ENCODE measurements around the gene GABRB1. TPM values are rescaled to one million over a fixed set of nuclear protein-coding genes. Genes with fewer than 3 reads are reported as not detected.

The GABRB1 gene
- total RNA-seq, 1 donor from 2014 or later: 4.0 TPM

DNA sequence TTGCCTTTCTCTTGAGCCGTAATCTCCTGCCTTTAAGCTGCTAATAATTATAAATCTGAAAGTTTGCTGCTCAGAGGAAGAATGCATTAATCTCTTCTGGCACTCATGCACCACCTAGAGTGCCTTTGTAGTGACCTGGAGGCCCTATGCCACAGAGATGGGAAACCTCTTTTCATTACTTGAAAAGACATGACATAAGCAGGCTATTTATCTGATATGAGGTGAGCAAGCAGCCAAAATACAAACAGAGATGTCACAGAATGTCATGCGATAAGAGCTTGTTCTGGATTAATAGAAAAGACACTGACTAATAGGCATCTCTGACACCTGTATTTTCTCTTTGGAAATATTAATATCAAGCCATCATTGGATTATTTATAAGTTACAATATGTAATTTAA is 42.3 kb downstream of the GABRB1 start:
- Histone ChIP-seq H3K36me3 (no peaks in the 10 kb centered on the region), H3K9me3 (replicated peaks) (no peaks in the 10 kb centered on the region), H3K27me3 (ENCODE audit: low read depth) (no peaks in the 10 kb centered on the region), H3K27ac (replicated peaks) (no peak overlapping the region), H3K4me1 (no peaks in the 10 kb centered on the region), H3K4me3 (no peak overlapping the region)
- DNase-seq: no peak
- intact Hi-C loops (cut with micrococcal nuclease): no loop called here
- TF ChIP-seq, protein P1, sequence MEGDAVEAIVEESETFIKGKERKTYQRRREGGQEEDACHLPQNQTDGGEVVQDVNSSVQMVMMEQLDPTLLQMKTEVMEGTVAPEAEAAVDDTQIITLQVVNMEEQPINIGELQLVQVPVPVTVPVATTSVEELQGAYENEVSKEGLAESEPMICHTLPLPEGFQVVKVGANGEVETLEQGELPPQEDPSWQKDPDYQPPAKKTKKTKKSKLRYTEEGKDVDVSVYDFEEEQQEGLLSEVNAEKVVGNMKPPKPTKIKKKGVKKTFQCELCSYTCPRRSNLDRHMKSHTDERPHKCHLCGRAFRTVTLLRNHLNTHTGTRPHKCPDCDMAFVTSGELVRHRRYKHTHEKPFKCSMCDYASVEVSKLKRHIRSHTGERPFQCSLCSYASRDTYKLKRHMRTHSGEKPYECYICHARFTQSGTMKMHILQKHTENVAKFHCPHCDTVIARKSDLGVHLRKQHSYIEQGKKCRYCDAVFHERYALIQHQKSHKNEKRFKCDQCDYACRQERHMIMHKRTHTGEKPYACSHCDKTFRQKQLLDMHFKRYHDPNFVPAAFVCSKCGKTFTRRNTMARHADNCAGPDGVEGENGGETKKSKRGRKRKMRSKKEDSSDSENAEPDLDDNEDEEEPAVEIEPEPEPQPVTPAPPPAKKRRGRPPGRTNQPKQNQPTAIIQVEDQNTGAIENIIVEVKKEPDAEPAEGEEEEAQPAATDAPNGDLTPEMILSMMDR (IDR thresholded peaks at IDR 0.05; ENCODE audit: borderline replicate concordance): no peak

DNA sequence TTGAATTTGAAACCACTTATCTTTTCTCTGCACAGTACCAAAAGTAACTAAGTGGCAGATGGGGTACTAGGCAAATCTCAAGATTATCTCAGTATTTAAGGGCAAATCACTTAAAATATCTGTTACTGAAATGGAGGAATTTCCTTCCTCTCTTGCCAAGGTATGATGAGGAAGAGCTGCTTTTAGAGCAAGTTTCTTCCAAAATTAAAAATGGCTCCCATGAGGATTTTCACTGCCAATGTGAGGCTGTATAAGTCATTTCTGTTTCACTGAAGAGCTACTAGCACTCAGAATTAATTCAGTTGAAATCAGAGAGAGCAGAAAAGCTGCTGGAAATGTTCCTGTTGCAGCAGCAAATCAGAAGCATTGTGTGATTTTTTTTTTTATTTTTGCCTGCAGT is 43.4 kb downstream of the GABRB1 start:
- no peak overlapping the region for H3K4me3 ChIP-seq
- no peak overlapping the region for H3K27ac ChIP-seq (replicated peaks)
- H3K9me3 ChIP-seq (replicated peaks): no peaks in the 10 kb centered on the region
- intact Hi-C loops (cut with micrococcal nuclease): no loop called here
- H3K27me3 ChIP-seq (ENCODE audit: low read depth): no peaks in the 10 kb centered on the region
- H3K36me3 ChIP-seq: no peaks in the 10 kb centered on the region
- no peaks in the 10 kb centered on the region for H3K4me1 ChIP-seq
- TF ChIP-seq, protein P1 (IDR thresholded peaks at IDR 0.05; ENCODE audit: borderline replicate concordance): no peak
- no peak for DNase-seq

DNA sequence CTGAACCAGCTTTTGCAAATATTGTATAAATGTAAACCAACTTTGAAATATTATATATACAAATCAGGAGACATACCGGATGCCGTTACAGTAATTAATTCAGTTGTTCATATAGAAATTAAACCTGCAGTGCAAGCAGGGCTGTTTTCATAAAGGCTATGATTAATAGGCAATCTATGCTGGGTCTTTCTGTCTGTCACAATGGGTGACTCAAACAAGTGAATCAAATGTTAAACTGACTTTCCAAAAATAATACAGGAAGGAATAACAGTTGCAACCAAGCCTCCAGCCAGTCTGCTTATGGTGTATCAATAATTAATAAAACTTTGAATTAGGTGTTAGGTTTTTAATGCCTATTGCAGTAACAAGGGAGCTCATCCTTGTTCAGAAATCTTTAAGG is 43.9 kb downstream of the GABRB1 start:
- no peaks in the 10 kb centered on the region for H3K27me3 ChIP-seq (ENCODE audit: low read depth)
- no peaks in the 10 kb centered on the region for H3K4me1 ChIP-seq
- H3K36me3 ChIP-seq: no peaks in the 10 kb centered on the region
- DNase-seq: no peak
- no peak overlapping the region for H3K4me3 ChIP-seq
- TF ChIP-seq, protein P1 (IDR thresholded peaks at IDR 0.05; ENCODE audit: borderline replicate concordance): no peak
- no peaks in the 10 kb centered on the region for H3K9me3 ChIP-seq (replicated peaks)
- H3K27ac ChIP-seq (replicated peaks): no peak overlapping the region
- intact Hi-C loops (cut with micrococcal nuclease): no loop called here

DNA sequence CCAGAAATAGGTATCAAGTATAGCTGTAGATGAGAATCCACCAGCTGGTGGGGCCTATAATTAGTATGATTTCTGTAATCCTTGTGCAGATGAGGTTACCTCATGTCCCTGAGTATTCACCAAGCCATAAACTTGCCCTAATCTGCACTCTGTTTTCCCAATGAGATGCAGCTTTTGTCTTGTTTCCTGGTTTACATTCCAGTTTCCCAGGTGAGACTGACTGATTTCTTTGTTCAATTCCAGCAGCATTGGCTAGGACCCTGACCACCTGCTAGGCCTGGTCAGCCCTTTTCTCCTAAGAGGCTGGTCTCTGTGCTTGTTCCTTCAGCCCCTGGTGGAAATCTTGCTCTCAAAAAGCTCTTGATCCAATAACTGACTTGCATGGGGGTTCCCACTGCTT is 44.6 kb downstream of the GABRB1 start:
- H3K9me3 ChIP-seq (replicated peaks): no peaks in the 10 kb centered on the region
- H3K27me3 ChIP-seq (ENCODE audit: low read depth): no peaks in the 10 kb centered on the region
- TF ChIP-seq, protein P1 (IDR thresholded peaks at IDR 0.05; ENCODE audit: borderline replicate concordance): no peak
- intact Hi-C loops (cut with micrococcal nuclease): no loop called here
- DNase-seq: no peak
- no peak overlapping the region for H3K4me3 ChIP-seq
- H3K36me3 ChIP-seq: no peaks in the 10 kb centered on the region
- H3K4me1 ChIP-seq: no peaks in the 10 kb centered on the region
- no peak overlapping the region for H3K27ac ChIP-seq (replicated peaks)

DNA sequence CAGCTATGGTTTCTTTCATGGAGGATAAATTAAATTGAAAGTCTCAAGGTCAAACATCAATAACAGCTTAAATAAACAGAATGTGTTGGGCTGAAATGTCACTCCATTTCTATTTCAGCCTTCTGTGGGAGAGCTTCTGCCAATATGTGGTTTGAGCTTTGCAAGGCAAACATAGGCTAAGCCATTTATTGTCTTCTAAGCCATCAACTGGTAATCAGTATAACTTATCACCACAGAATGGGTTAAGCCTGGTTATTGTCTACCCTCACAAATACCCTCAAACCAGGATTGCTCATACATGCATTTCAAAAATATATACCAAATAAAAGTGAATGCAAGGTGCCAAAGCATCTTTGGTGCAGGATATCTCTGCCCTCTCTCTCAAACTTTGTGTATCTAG is 52.7 kb downstream of the GABRB1 start:
- Histone ChIP-seq H3K27me3 (ENCODE audit: low read depth) (no peaks in the 10 kb centered on the region), H3K9me3 (replicated peaks) (no peaks in the 10 kb centered on the region), H3K4me1 (no peaks in the 10 kb centered on the region), H3K27ac (replicated peaks) (no peak overlapping the region), H3K36me3 (no peaks in the 10 kb centered on the region), H3K4me3 (no peak overlapping the region)
- intact Hi-C loops (cut with micrococcal nuclease): no loop called here
- DNase-seq: no peak
- TF ChIP-seq, protein P1 (IDR thresholded peaks at IDR 0.05; ENCODE audit: borderline replicate concordance): no peak

DNA sequence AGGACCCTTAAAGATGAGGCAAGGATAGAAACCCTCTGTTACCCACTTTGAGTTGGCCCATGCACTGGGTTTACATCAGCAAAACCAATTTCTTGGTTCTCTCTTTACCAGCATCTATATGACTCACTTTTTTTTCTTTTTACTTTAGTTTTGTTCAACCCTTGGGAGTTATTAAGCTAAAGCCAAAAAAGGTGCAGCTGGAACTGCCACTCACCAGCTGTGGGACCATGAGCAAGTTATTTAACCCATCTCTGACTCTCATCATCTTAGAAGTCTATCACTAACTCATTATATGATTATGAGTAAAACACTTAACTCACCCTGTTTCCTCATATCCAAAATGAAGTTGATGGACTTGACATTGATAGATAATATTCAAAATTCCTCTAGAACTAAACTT is 53.4 kb downstream of the GABRB1 start:
- intact Hi-C loops (cut with micrococcal nuclease): no loop called here
- Histone ChIP-seq H3K27ac (replicated peaks) (no peak overlapping the region), H3K9me3 (replicated peaks) (no peaks in the 10 kb centered on the region), H3K27me3 (ENCODE audit: low read depth) (no peaks in the 10 kb centered on the region), H3K4me3 (no peak overlapping the region), H3K4me1 (no peaks in the 10 kb centered on the region), H3K36me3 (no peaks in the 10 kb centered on the region)
- no peak for DNase-seq
- TF ChIP-seq, protein P1 (IDR thresholded peaks at IDR 0.05; ENCODE audit: borderline replicate concordance): no peak
